ENCODE results near the gene MSTO1.
A peak's percentile ranks its signal among the peaks of the same experiment; 100 is the strongest.
"Not testable (repeated sequence)": the region's sequence is repeated elsewhere in the genome, so short reads cannot be mapped to it uniquely, and the experiment has no call there.

Gene MSTO1

DNA sequence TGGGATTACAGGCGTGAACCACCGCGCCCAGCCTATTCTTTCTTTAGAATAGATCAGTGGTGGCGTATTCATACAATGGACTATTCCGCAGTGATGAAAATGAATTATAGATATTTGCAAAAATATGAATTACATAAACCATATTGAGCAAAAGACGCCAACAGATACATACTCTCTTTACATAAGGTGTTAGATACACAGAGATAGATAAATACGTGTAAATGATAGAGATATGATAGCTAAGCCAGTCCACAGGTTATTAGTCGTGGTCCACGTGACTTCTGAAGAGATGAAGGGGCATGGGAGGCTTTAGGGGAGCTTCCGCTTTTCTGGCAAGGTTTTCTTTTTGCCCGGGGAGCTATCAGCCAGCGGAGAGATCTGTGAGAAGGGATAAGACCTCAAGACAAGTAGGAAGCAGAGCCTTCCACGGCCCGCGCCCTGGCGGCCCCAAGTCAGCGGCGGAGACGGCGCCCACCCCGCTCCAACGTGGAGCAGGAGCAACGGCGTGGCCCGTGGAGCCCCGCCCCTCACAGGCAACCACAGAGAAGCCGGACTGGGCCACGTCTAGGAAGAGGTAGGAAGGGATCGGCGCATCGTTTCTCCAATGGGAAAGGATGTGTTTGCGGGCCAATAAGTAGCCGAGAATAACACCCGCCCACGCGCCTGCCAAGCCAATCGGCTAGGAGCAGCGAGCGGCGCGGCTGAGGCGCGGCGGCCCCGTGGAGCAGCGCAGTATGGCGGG, at the start of gene MSTO1:
TSS of gene MSTO1 (plus strand) at position 704 of the 742 bp plus-strand sequence. CDS start at position 735, 31 bp downstream.
- TF ChIP-seq EZH2phosphoT487 (IDR thresholded peaks at IDR 0.05; ENCODE audit: borderline replicate concordance) (no peak), CTCF (conservative IDR thresholded peaks at IDR 0.05; ENCODE audit: low read length) (no peak)
- H4K20me1 ChIP-seq (ENCODE audit: insufficient read depth, low read length, poor library complexity, severe bottlenecking): no peaks in the 10 kb centered on the region
- no peaks in the 10 kb centered on the region for H3K4me1 ChIP-seq (ENCODE audit: insufficient read depth, low read length, poor library complexity, severe bottlenecking)
- H3K9me2 ChIP-seq (replicated peaks; ENCODE audit: low read depth, low read length): no peaks in the 10 kb centered on the region
- peak within 1 kb of the TSS; percentile 73 for H3K4me3 ChIP-seq (ENCODE audit: low read length, poor library complexity, severe bottlenecking)
- 0 out of 2 replicates have a peak, but pooled peaks cover 3% of the 10 kb centered on the region for H3K36me3 ChIP-seq (ENCODE audit: insufficient read depth, low read length)
- H3K4me2 ChIP-seq (ENCODE audit: low read depth, low read length, poor library complexity, severe bottlenecking): peak within 1 kb of the TSS; percentile 61
- H3K27me3 ChIP-seq (ENCODE audit: insufficient read depth, low read length, poor library complexity, severe bottlenecking): no peaks in the 10 kb centered on the region
- no peaks in the 10 kb centered on the region for H3K79me2 ChIP-seq (ENCODE audit: insufficient read depth, low read length)
- no peaks in the 10 kb centered on the region for H3K9me3 ChIP-seq (ENCODE audit: insufficient read depth, low read depth, low read length)
- peak within 1 kb of the TSS; percentile 69 for H3K9ac ChIP-seq (ENCODE audit: low read depth, low read length, poor library complexity, severe bottlenecking)
- peak within 1 kb of the TSS; percentile 76 for H2AFZ ChIP-seq (ENCODE audit: low read length)
- H3F3A ChIP-seq (ENCODE audit: low read depth): no peaks in the 10 kb centered on the region

DNA sequence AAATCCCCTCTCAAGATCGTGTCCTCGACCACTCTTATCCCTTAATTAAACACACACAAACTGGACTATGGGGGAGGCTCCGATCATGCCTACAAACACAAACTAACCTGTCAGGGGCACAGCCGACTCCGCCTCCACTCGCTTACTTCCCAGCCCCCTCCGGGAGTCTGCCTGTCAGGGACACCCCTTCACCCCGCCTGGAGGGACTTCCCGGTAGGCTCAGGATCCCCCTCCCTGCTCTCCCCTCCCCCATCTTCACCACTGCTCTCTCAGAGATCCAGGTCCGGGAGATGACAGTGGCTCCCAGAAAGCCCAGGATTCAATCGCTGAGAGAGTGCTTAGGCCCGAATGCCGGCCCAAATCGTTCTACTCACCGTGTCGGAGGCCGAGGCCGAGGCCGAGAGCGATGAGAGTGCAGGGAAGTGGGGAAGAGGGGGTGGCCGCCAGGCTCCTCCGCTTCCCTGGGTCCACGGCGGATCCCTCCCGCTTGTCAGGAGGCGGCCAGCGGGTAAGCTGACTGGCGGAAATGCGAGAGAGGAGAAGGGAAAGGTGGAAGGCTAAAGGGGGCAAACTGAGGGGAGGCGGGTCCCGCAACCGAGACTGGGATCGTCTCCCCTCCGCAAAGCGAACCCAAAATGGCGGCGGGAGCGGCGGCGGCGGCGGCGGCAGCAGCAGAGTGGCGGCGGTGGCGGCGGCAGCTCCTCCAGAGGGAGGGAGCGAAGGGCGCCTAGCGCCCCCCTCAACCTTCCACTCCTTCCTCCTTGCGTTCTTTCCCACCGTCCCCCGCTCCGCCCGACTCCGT, 48.0 kb upstream of the MSTO1 start:
- not testable (repeated sequence) for H3K36me3 ChIP-seq (ENCODE audit: insufficient read depth, low read length); H3K9me2 ChIP-seq (replicated peaks; ENCODE audit: low read depth, low read length); H3F3A ChIP-seq (ENCODE audit: low read depth); H3K9me3 ChIP-seq (ENCODE audit: insufficient read depth, low read depth, low read length); H3K27me3 ChIP-seq (ENCODE audit: insufficient read depth, low read length, poor library complexity, severe bottlenecking)
- H3K9ac ChIP-seq (ENCODE audit: low read depth, low read length, poor library complexity, severe bottlenecking): peak overlapping the region; percentile 98
- H3K79me2 ChIP-seq (ENCODE audit: insufficient read depth, low read length): peaks cover 87% of the 10 kb centered on the region
- peaks cover 29% of the 10 kb centered on the region for H3K4me1 ChIP-seq (ENCODE audit: insufficient read depth, low read length, poor library complexity, severe bottlenecking)
- peak overlapping the region; percentile 96 for H2AFZ ChIP-seq (ENCODE audit: low read length)
- peaks cover 54% of the 10 kb centered on the region for H4K20me1 ChIP-seq (ENCODE audit: insufficient read depth, low read length, poor library complexity, severe bottlenecking)
- H3K4me3 ChIP-seq (ENCODE audit: low read length, poor library complexity, severe bottlenecking): peak overlapping the region; percentile 76
- H3K4me2 ChIP-seq (ENCODE audit: low read depth, low read length, poor library complexity, severe bottlenecking): peak overlapping the region; percentile 61

GRCh38 chr1:155562581-155563376, 47.2 kb upstream of the MSTO1 start, which contains the start of gene ASH1L:
ASH1L (minus strand) TSS chr1:155562803; CDS start chr1:155521519, 41,284 bp downstream.
- H3K36me3 ChIP-seq (ENCODE audit: insufficient read depth, low read length): no peaks in the 10 kb centered on the region
- TF ChIP-seq CTCF (conservative IDR thresholded peaks at IDR 0.05; ENCODE audit: low read length): no peak
- no peak for TF ChIP-seq EZH2phosphoT487 (IDR thresholded peaks at IDR 0.05; ENCODE audit: borderline replicate concordance)
- H3K4me1 ChIP-seq (ENCODE audit: insufficient read depth, low read length, poor library complexity, severe bottlenecking): peaks cover 28% of the 10 kb centered on the region
- H3K27me3 ChIP-seq (ENCODE audit: insufficient read depth, low read length, poor library complexity, severe bottlenecking): no peaks in the 10 kb centered on the region
- peak within 1 kb of the TSS; percentile 98 for H3K9ac ChIP-seq (ENCODE audit: low read depth, low read length, poor library complexity, severe bottlenecking)
- H2AFZ ChIP-seq (ENCODE audit: low read length): peak within 1 kb of the TSS; percentile 96
- peaks cover 5% of the 10 kb centered on the region; the same call in 1 of the 2 replicates for H3F3A ChIP-seq (ENCODE audit: low read depth)
- peaks cover 84% of the 10 kb centered on the region for H3K79me2 ChIP-seq (ENCODE audit: insufficient read depth, low read length)
- H3K4me2 ChIP-seq (ENCODE audit: low read depth, low read length, poor library complexity, severe bottlenecking): peak within 1 kb of the TSS; percentile 73
- H3K9me2 ChIP-seq (replicated peaks; ENCODE audit: low read depth, low read length): no peaks in the 10 kb centered on the region
- H4K20me1 ChIP-seq (ENCODE audit: insufficient read depth, low read length, poor library complexity, severe bottlenecking): peaks cover 46% of the 10 kb centered on the region
- H3K4me3 ChIP-seq (ENCODE audit: low read length, poor library complexity, severe bottlenecking): peak within 1 kb of the TSS; percentile 76
- no peaks in the 10 kb centered on the region for H3K9me3 ChIP-seq (ENCODE audit: insufficient read depth, low read depth, low read length)

DNA sequence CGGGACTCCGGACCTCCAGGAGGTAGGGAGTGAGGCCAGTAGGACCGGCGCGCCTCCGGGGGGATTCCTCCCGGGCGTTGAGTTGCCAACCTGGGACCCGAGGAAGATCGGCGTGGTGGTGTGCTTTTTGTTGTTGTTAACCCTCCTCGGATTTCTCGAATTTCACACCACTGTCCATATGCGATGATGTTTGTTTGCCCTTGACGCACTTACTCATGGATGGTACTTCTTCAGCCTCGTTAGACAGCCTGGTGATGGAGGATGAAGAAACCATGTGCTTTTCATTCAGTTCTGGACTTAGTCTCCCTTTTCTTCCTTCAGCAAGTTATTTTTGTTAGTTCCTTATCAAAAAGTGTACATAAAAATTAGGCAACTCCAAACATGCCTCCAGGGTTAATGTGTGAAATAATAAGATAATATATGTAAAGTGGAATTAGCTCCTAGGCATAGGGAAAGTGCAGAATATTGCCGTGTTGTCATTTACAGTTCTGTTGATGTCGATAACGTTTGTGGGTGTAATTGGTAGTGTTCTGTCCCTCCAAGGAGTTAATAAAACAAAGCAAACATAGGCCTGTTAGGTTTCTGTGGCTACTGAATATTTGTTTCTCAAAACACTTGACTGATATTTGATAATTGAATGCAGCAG, 46.5 kb upstream of the MSTO1 start:
- Histone ChIP-seq H4K20me1 (ENCODE audit: insufficient read depth, low read length, poor library complexity, severe bottlenecking) (peaks cover 39% of the 10 kb centered on the region), H3K4me1 (ENCODE audit: insufficient read depth, low read length, poor library complexity, severe bottlenecking) (peaks cover 21% of the 10 kb centered on the region), H3K4me3 (ENCODE audit: low read length, poor library complexity, severe bottlenecking) (peak overlapping the region; percentile 76), H2AFZ (ENCODE audit: low read length) (peak overlapping the region; percentile 96; the same call in 1 of the 2 replicates), H3K9ac (ENCODE audit: low read depth, low read length, poor library complexity, severe bottlenecking) (peak overlapping the region; percentile 98), H3K4me2 (ENCODE audit: low read depth, low read length, poor library complexity, severe bottlenecking) (peak overlapping the region; percentile 73), H3K79me2 (ENCODE audit: insufficient read depth, low read length) (peaks cover 76% of the 10 kb centered on the region)
- not testable (repeated sequence) for H3F3A ChIP-seq (ENCODE audit: low read depth); H3K9me2 ChIP-seq (replicated peaks; ENCODE audit: low read depth, low read length); H3K36me3 ChIP-seq (ENCODE audit: insufficient read depth, low read length); H3K27me3 ChIP-seq (ENCODE audit: insufficient read depth, low read length, poor library complexity, severe bottlenecking); H3K9me3 ChIP-seq (ENCODE audit: insufficient read depth, low read depth, low read length)

Measured in Loucy (cell line).